GM13976 (cell line): Measurements from ENCODE around the gene MICAL2.

Experiments used
- DNase-seq: peaks from one replicate; pipeline ENCODE4 v3.0.0; 2012; ENCODE audit warnings: low spot score
- CTCF ChIP-seq: IDR thresholded peaks from 2 replicates; pipeline ENCODE4 v1.5.1; 2012; ENCODE audit warnings: borderline replicate concordance, mild to moderate bottlenecking; ENCODE audit not compliant: insufficient read depth; ENCODE audit errors: extremely low read depth, missing control alignments, control extremely low read depth
- in situ Hi-C: fragments of 300-500 bp; cut with MboI; formaldehyde crosslinking; loops from one replicate; pipeline ENCODE4 v1.12.0; 2022; ENCODE audit warnings: low sequenced_read_pairs, mixed read lengths, inconsistent platforms; ENCODE audit not compliant: unreplicated experiment

MICAL2 gene

GRCh38 chr11:12090761-12091258 lies 19.6 kb upstream of the MICAL2 start:
- DNase-seq: no peak
- in situ Hi-C loops: no loop called here
- TF ChIP-seq CTCF: no peak

- in situ Hi-C loops: no loop called here
- no peak for TF ChIP-seq CTCF
- DNase-seq: no peak
These were observed 18.3 kb upstream of the MICAL2 start for GRCh38 chr11:12091956-12092558.

GRCh38 chr11:12092714-12093113 lies 17.7 kb upstream of the MICAL2 start:
- no peak for DNase-seq
- in situ Hi-C loops: no loop called here
- TF ChIP-seq CTCF: no peak

GRCh38 chr11:12094872-12095800 lies 15.3 kb upstream of the MICAL2 start:
- TF ChIP-seq CTCF: no peak
- no peak for DNase-seq
- in situ Hi-C loops: no loop called here

- in situ Hi-C loops: no loop called here
- DNase-seq: no peak
- no peak for TF ChIP-seq CTCF
These were observed 13.2 kb upstream of the MICAL2 start for GRCh38 chr11:12097219-12097618.

- no peak for DNase-seq
- TF ChIP-seq CTCF: no peak
- in situ Hi-C loops: no loop called here
These were observed 11.8 kb upstream of the MICAL2 start for GRCh38 chr11:12098601-12099000.
